Vagina (tissue), 2 donors: ENCODE measurements around the gene GNAL. TPM values are rescaled to one million over a fixed set of nuclear protein-coding genes. Genes with fewer than 3 reads are reported as not detected.

Source experiments
- DNase-seq, 2 donors: peaks; one replicate each; pipeline ENCODE4 v3.0.0-alpha.2; 2017; ENCODE audit errors: extremely low spot score in 2 of 2
- H3K27ac ChIP-seq: fragments of 200-600 bp; sonication (generic); one replicate; pipeline ENCODE4 v1.5.1; 2019
- H3K27me3 ChIP-seq: fragments of 200-600 bp; sonication (generic); one replicate; pipeline ENCODE4 v1.5.1; 2019
- H3K36me3 ChIP-seq, 2 donors: fragments of 200-600 bp; sonication (generic); one replicate each; pipeline ENCODE4 v1.5.1; 2017 to 2019
- H3K4me1 ChIP-seq: fragments of 200-600 bp; sonication (generic); one replicate; pipeline ENCODE4 v1.5.1; 2019
- H3K4me3 ChIP-seq, 2 donors: fragments of 200-600 bp; sonication (generic); 1 replicate in 1 of 2; 2 replicates in 1 of 2; pipeline ENCODE4 v1.5.1; 2016 to 2019
- H3K9me3 ChIP-seq: fragments of 200-600 bp; sonication (generic); one replicate; pipeline ENCODE4 v1.5.1; 2019
- CTCF ChIP-seq, 3 experiments: fragments of 450-650 bp in 2 of 3; fragments of 200-600 bp in 1 of 3; sonication (generic) in 1 of 3; IDR thresholded peaks; one replicate each; pipeline ENCODE4 v1.5.1; 2017 to 2019; ENCODE audit warnings: antibody characterized with exemption in 3 of 3, mild to moderate bottlenecking in 2 of 3, moderate library complexity in 2 of 3
- POLR2A ChIP-seq, 2 donors: fragments of 450-650 bp; IDR thresholded peaks; one replicate each; pipeline ENCODE4 v1.6.1; 2017; ENCODE audit warnings: antibody characterized with exemption in 2 of 2, mild to moderate bottlenecking in 2 of 2, moderate library complexity in 2 of 2
- POLR2AphosphoS5 ChIP-seq, 2 donors: sonication (generic); formaldehyde crosslinking; IDR thresholded peaks; one replicate each; pipeline ENCODE4 v1.9.0; 2017; ENCODE audit warnings: antibody characterized with exemption in 2 of 2, mild to moderate bottlenecking in 2 of 2, low read depth in 1 of 2; ENCODE audit not compliant: insufficient read depth in 1 of 2
- intact Hi-C: fragments of 100-400 bp; cut with DNase I; formaldehyde crosslinking; loops from one replicate; pipeline ENCODE4 v1.15.1; 2023
- total RNA-seq: library from RNA; depleted of rRNA; stranded (reverse); fragments of >200 nt; gene quantifications from one replicate; pipeline ENCODE4 v1.2.3, GENCODE V29; 2016

GNAL gene
- total RNA-seq, 1 donor from 2014 or later, result 23.3 TPM

GRCh38 chr18:11760498-11761167, 71.6 kb downstream of the GNAL start:
- TF ChIP-seq POLR2A (IDR thresholded peaks at IDR 0.05) (no peak), POLR2AphosphoS5 (IDR thresholded peaks at IDR 0.05; ENCODE audit: insufficient read depth in 1 of 2, low read depth in 1 of 2) (no peak), CTCF (IDR thresholded peaks at IDR 0.05) (no peak)
- no peak for DNase-seq
- H3K27me3 ChIP-seq, result no peaks in the 10 kb centered on the region
- no peaks in the 10 kb centered on the region for H3K4me1 ChIP-seq
- no peaks in the 10 kb centered on the region for H3K36me3 ChIP-seq
- H3K27ac ChIP-seq, result no peak overlapping the region
- no peaks in the 10 kb centered on the region for H3K9me3 ChIP-seq
- no peak overlapping the region for H3K4me3 ChIP-seq
- intact Hi-C loops, result no loop called here

GRCh38 chr18:11761553-11761952, 72.5 kb downstream of the GNAL start:
- TF ChIP-seq POLR2AphosphoS5 (IDR thresholded peaks at IDR 0.05; ENCODE audit: insufficient read depth in 1 of 2, low read depth in 1 of 2), result no peak
- DNase-seq, result no peak
- Histone ChIP-seq H3K27me3 (no peaks in the 10 kb centered on the region), H3K9me3 (no peaks in the 10 kb centered on the region), H3K27ac (no peak overlapping the region), H3K36me3 (no peaks in the 10 kb centered on the region), H3K4me3 (no peak overlapping the region), H3K4me1 (no peaks in the 10 kb centered on the region)
- intact Hi-C loops, result no loop called here

GRCh38 chr18:11762429-11762828, 73.4 kb downstream of the GNAL start:
- H3K27ac ChIP-seq, result no peak overlapping the region
- no peak for DNase-seq
- intact Hi-C loops, result no loop called here
- no peaks in the 10 kb centered on the region for H3K4me1 ChIP-seq
- TF ChIP-seq POLR2A (IDR thresholded peaks at IDR 0.05) (no peak), CTCF (IDR thresholded peaks at IDR 0.05) (no peak), POLR2AphosphoS5 (IDR thresholded peaks at IDR 0.05; ENCODE audit: insufficient read depth in 1 of 2, low read depth in 1 of 2) (no peak)
- H3K36me3 ChIP-seq, result no peaks in the 10 kb centered on the region
- no peak overlapping the region for H3K4me3 ChIP-seq
- no peaks in the 10 kb centered on the region for H3K27me3 ChIP-seq
- no peaks in the 10 kb centered on the region for H3K9me3 ChIP-seq

GRCh38 chr18:11767329-11767728, 78.3 kb downstream of the GNAL start:
- TF ChIP-seq POLR2A (IDR thresholded peaks at IDR 0.05), result no peak
- TF ChIP-seq POLR2AphosphoS5 (IDR thresholded peaks at IDR 0.05; ENCODE audit: insufficient read depth in 1 of 2, low read depth in 1 of 2), result no peak
- no peak for TF ChIP-seq CTCF (IDR thresholded peaks at IDR 0.05)
- H3K4me1 ChIP-seq, result no peaks in the 10 kb centered on the region
- H3K27me3 ChIP-seq, result no peaks in the 10 kb centered on the region
- no peaks in the 10 kb centered on the region for H3K9me3 ChIP-seq
- DNase-seq, result no peak
- no peaks in the 10 kb centered on the region for H3K36me3 ChIP-seq
- no peak overlapping the region for H3K4me3 ChIP-seq
- intact Hi-C loops, result no loop called here
- H3K27ac ChIP-seq, result no peak overlapping the region

GRCh38 chr18:11767935-11768334, 78.9 kb downstream of the GNAL start:
- DNase-seq, result no peak

More at GRCh38 chr18:11767935-11768334, 78.9 kb downstream of the GNAL start:
- intact Hi-C loops, result no loop called here
- no peaks in the 10 kb centered on the region for H3K27me3 ChIP-seq
- no peak overlapping the region for H3K27ac ChIP-seq
- TF ChIP-seq CTCF (IDR thresholded peaks at IDR 0.05) (no peak), POLR2A (IDR thresholded peaks at IDR 0.05) (no peak), POLR2AphosphoS5 (IDR thresholded peaks at IDR 0.05; ENCODE audit: insufficient read depth in 1 of 2, low read depth in 1 of 2) (no peak)
- no peak overlapping the region for H3K4me3 ChIP-seq
- no peaks in the 10 kb centered on the region for H3K36me3 ChIP-seq
- no peaks in the 10 kb centered on the region for H3K4me1 ChIP-seq
- no peaks in the 10 kb centered on the region for H3K9me3 ChIP-seq
